Fibroblast of skin of back (primary cell): Measurements from ENCODE around the gene KIAA1671.
A peak's percentile ranks its signal among the peaks of the same experiment; 100 is the strongest.

Source experiments
- DNase-seq: peaks from one replicate; pipeline ENCODE4 v3.0.0-alpha.2; 2013

KIAA1671 gene

GRCh38 chr22:25045159-25045558 is 92.6 kb downstream of the KIAA1671 start:
- DNase-seq: no peak

GRCh38 chr22:25048071-25048470 is 95.6 kb downstream of the KIAA1671 start:
- DNase-seq: no peak

- peak; percentile 47 for DNase-seq
Measured at GRCh38 chr22:25048659-25049647, 96.4 kb downstream of the KIAA1671 start.

- DNase-seq: no peak
Measured at GRCh38 chr22:25049770-25050169, 97.3 kb downstream of the KIAA1671 start.

- no peak for DNase-seq
Measured at GRCh38 chr22:25050566-25050965, 98.0 kb downstream of the KIAA1671 start.

GRCh38 chr22:25051073-25051472 is 98.6 kb downstream of the KIAA1671 start:
- DNase-seq: no peak

GRCh38 chr22:25051983-25052710 is 99.6 kb downstream of the KIAA1671 start:
- no peak for DNase-seq

- DNase-seq: no peak
Measured at GRCh38 chr22:25053153-25053805, 100.8 kb downstream of the KIAA1671 start.

- DNase-seq: no peak
Measured at GRCh38 chr22:25054943-25055511, 102.5 kb downstream of the KIAA1671 start.

- DNase-seq: peak; percentile 17
Measured at GRCh38 chr22:25057013-25057881, 104.7 kb downstream of the KIAA1671 start.

GRCh38 chr22:25059438-25059837 is 106.9 kb downstream of the KIAA1671 start:
- DNase-seq: no peak

- DNase-seq: no peak
Measured at GRCh38 chr22:25060522-25061071, 108.1 kb downstream of the KIAA1671 start.

- DNase-seq: no peak
Measured at GRCh38 chr22:25061134-25061533, 108.6 kb downstream of the KIAA1671 start.

- DNase-seq: no peak
Measured at GRCh38 chr22:25061605-25062376, 109.3 kb downstream of the KIAA1671 start.

GRCh38 chr22:25062386-25063085 is 110.0 kb downstream of the KIAA1671 start:
- no peak for DNase-seq

- no peak for DNase-seq
Measured at GRCh38 chr22:25064894-25065560, 112.5 kb downstream of the KIAA1671 start.

- no peak for DNase-seq
Measured at GRCh38 chr22:25066861-25067435, 114.4 kb downstream of the KIAA1671 start.

GRCh38 chr22:25067851-25068421 is 115.4 kb downstream of the KIAA1671 start:
- DNase-seq: no peak
